SH-SY5Y (cell line): Measurements from ENCODE around the gene PREX1.

ENCODE experiments used
- GATA2 ChIP-seq: IDR thresholded peaks from 2 replicates; pipeline ENCODE4 v1.6.1; 2011; ENCODE audit warnings: mild to moderate bottlenecking, low read depth, low read length
- GATA3 ChIP-seq: IDR thresholded peaks from 2 replicates; pipeline ENCODE4 v1.6.1; 2011; ENCODE audit warnings: low read depth, mild to moderate bottlenecking, low read length, moderate library complexity

The PREX1 gene

DNA sequence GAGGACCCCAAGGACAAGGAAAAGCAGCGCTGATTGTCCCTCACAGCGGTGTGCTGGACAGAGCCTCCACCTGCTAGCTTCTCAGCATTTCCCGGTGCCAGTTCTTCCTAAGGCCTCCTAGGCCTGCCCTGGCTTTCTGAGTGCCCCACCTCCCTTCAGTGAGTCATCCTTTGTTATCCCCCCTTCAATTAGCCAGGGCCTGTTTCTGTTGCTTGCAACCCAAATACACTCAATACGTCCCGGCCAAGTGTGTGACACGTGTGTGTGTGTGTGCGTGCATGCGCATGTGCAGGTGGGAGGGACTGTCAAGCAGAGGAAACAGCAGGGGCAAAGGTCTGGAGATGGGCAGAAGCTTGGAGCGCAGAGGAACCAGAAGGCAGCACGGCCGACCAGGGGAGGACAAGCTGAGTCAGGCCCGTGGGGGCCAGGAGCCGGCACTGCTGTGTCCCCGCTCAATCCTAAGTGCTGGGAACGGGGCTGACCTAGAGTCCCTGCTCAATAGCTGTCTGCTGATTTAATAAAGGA is 159.8 kb downstream of the PREX1 start:
- TF ChIP-seq GATA3, result no peak
- no peak for TF ChIP-seq GATA2

DNA sequence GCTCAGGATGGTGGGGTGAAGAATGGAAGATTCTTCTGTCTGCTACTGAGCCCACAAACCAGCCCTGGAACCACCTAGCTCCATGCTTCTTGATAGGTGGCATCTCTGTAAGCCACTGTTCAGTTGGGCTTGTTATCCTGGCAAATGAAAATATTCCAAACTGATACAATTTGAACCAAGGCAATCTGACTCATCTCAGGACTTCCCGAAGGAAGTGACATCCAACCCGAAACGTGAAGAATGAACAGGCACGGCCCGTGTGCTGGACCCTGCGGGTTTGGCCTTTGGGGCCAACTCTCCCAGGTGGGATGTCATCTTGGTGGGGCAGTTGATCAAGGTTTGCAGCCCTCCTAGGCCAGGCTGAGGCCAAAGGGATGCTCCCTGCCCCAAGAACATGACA is 160.3 kb downstream of the PREX1 start:
- no peak for TF ChIP-seq GATA2
- TF ChIP-seq GATA3, result no peak

DNA sequence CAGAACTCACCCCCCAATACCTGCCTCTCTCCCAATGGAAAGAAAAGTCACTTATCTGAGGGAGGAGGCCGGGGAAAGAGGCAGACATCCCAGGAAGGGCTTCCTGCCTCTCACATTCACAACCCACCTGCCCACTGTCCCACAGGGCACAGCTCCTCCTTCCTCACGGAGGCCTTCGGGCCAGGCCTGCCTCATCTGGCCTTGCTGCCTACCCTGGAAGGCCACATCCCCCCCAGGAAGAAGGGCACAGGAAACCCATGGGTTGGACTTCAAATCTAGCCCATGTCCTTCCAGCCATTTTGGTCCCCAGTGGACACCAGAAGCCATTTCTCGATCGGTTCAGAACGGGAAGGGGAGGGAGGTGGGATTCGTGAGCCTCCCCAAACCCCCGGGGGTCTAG is 162.0 kb downstream of the PREX1 start:
- TF ChIP-seq GATA3, result no peak

DNA sequence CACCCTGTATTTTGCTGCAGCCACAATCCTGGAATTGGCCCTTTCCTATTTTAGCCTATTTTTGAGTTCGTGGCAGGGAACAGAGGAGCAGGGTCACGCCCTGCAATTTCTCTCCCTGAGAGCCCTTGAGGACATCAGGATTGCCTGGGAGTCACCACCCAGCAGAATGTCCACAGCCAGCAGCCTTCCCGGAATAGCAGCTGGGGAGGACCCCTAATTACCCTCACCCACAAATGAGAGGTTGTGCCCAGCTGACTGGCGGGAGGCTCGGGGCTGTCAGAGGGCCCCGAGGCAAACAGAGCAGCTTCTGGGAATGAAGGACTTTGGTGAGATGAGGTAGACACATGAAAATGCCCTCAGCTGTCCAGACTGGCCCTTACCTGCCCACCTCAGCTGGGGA is 165.1 kb downstream of the PREX1 start:
- TF ChIP-seq GATA3 (no peak), GATA2 (no peak)

DNA sequence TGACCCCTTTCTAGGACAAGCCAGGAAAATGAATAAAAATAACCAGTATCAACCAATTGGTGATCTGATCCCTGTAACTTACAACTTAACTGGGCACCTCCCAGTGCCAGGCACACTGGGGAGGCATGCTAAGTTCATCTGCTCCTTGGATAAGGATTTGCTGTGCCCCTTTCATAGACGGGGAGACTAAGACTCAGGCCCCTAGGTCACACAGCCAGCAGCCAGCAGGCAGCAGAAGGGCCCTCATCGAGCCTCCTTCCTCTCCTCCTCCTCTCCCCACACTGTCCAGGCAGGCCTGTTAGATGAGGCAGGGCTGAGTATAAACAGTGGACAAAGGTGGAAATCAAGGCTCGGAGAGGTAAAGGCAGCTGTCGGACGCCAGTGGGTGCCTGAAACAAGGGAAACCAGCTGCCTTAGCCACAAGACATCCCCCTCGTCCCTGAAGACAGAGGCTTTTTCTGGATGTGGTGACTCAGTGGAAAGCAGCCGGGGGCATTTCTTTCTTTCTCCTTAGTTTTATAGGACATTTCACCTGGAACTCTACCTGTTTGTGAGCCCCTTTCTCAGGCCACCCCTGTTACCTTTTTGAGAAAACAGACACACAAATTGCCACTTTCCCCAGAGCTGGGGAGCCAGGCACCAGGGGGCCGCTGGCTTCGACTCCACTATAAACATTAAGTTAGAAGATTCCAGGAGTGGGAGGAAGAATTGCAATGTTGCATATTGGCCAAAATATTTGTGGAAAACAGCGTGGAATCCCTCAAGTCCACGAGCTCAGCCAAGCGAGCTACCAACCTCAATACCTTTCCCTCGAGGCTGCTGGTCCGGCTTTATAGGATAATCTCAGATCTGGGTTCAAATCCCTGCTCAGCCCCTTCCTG is 166.0 kb downstream of the PREX1 start:
- TF ChIP-seq GATA3 (no peak), GATA2 (no peak)

DNA sequence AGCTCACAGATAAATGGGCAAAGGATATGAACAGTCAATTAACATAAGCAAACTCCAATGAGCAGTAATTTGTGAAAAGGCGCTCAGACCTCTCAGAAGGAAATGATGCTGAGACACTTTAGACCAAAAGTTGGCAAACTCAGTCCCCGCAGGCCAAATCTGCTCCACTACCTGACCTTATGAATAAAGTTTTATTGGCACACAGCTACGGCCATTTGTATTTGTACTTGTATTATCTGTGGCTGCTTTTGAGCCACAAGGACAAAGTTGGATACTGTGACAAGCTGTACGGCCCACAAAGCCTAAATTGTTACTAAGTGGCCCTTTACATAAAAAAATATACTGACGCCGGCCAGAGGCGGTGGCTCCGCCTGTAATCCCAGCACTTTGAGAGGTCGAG is 167.0 kb downstream of the PREX1 start:
- TF ChIP-seq GATA2 (no peak), GATA3 (no peak)

DNA sequence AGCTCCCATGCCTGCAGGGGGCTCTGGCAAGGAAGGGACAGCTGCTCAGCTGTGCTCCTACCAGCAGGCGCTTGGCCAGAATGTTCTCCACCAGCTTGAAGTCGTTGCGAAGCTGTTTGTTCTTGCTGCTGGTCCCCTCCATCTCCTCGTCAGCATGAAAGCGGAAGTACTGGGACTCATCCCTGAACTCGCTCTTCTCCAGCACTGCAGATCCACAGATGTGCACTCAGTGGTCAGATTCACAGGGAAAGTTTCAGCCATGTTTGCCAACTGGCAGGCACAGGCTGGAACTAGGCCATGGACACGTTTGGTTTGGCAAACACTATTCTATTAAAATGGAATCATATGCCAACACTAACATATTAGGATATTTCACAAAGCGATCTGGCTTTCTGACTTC is 167.9 kb downstream of the PREX1 start:
- TF ChIP-seq GATA3, result no peak
- TF ChIP-seq GATA2, result no peak

DNA sequence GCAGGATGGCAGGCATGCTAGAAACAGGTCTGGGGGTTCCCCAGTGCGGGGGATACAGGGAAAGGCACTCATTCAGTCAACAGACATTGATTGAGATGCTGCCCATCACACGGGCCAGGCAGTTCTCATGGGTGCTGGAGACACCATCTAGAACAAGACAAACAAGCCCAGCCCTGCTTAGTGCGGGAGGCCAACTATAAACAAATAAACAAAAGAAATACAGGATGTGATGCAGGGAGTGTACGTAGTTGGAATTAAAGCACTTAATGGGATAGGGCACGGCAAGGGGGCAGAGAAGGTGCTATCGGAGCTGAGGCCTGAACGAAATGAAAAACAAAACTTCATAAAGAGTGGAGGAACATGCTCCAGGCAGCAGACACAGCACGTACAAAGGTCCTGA is 169.3 kb downstream of the PREX1 start:
- TF ChIP-seq GATA3 (no peak), GATA2 (no peak)

DNA sequence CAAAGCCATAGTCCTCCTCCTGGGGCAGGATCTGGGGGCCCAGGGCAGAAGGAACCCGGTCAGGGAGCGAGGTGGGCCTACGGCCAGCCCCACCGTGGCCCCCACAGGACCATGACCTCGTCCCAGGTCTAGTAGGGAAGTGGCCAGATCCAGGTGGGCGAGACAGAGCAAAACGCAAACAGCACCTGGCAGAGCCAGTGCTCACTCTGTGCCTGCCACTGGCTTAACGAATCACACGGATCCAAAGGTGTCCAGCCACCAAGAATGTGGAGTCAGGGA is 169.7 kb downstream of the PREX1 start:
- TF ChIP-seq GATA2, result no peak
- no peak for TF ChIP-seq GATA3

DNA sequence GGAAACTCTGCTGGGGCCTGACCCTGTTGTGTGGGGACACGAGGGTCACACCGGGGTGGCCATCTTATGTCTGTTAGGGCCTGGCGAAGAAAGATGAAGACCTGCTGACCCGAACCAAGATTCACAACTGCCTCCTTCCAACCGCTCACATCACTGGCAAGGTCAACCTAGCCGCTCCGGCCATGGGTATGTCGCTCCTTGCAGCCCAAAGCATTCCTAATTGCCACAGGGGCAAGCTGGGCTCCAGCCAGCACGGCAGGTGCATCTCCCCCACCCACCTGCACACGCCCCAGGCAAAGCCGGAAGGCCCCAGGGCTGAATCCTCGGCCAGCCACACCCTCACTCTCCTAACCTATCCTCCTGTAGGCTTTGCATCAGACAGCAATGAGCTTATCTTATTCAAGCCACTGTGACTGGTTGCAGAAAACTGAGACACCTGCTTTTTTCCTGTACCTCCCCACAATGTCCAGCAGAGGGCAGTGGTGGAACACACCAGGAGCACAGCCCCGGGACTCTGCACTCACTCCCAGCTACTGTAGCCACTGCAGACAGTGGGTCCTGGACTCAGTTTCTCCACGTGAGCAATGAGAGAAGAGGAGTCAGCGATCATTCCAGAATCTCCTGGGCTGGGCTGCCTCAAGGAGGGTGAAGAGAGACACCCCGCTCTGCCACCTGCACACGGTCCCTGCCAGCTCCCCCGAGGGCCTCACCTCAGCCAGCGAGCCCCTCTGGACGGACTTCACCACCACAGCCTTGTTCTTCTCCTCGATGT is 170.2 kb downstream of the PREX1 start:
- TF ChIP-seq GATA2 (no peak), GATA3 (no peak)

DNA sequence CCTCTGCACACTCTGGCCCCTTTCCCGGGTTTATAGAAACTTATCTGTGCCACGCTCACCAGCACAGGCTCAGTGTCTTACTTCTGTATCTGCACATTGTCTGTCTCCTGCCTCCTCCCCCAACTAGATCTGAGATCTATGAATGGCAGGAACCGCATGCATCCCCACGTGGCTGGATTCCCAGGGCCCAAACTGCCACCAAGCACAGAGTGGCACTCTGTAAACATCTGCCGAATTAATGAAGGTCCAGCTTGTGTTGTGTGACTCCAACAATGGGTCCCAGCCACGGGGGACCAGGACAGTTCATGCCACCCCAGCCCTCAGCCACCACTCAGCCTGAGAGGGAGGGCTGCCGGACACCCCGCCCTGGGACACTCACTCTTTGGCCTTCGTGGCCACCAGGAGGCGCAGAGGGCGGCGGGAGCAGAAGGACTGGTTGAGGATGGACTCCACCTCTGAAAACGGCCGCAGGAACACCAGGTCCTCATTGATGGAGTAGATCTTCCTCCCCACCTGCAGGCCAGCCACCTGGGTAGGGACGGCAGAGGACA is 171.1 kb downstream of the PREX1 start:
- TF ChIP-seq GATA3 (no peak), GATA2 (no peak)

DNA sequence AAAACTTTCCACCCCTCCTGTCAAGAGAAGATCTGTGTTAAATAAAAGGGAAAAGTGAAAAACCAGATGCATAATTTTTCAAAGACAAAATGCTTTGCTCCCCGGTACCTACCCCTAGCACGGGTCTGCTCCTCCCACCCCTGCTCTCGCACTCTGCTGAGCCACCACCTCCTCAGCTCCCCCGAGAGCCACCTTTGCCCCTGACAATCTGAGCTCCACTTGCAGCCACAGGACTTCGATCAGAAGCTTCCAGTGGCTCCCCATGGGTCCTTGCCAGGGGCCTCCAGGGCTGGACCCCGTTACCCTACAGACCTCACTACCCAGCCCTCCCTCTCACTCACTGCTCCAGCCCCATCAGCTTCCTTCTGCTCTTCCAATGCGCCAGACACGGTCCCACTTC is 171.7 kb downstream of the PREX1 start:
- no peak for TF ChIP-seq GATA2
- TF ChIP-seq GATA3, result no peak

DNA sequence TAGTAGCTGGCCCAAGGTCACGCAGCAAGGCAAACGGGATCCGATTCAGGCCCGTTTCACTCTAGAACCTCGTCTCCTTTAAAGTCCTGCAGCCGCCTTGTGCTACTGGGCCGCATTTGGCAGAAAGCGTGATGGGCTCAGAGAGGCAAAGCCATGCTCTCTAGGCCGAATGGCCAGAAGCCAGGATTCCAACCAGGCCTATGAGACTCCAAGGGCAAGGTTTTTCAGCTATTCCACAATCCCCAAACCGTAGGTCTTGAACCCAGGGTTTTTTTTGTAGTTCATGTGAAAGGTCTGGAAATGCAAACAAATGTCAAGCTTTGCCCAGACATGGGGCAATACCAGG is 174.1 kb downstream of the PREX1 start:
- TF ChIP-seq GATA2 (no peak), GATA3 (no peak)

DNA sequence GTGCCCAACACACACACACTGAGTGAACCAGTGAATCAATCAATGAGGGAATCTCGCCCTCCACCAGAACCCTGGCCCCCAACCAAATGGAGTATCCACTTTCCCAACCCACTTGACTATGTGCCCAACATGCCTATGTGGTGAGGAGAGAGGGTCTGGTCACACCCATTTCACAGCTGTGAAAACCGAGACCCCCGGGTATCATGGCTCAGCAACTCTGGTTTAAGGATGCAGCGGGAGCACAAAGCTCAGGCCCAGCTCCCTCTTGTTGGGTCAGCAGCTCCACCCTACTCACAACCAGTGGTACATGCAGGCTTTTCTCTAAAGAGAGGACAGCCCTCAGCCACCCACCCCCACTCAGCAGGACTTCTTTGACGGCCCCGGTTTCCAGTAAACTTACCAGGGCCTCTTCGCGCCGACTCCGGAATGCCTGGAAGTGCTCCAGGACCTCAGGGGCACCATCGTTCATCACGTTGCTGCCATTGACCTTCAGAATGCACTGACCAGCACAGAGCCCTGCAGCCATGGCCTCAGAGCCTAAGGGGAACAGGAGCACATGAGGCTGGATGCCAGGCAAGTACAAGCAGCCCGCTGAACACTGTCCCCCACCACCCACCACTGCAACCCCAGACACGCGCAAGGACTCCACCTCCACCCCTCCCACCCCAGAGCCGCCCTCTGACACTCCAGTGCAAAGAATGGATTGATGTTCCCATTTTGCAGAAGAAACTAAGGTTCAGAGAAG is 174.7 kb downstream of the PREX1 start:
- no peak for TF ChIP-seq GATA3
- no peak for TF ChIP-seq GATA2
